Left renal pelvis (tissue), 4 donors: Measurements from ENCODE around the gene DENR. TPM values are rescaled to one million over a fixed set of nuclear protein-coding genes. Genes with fewer than 3 reads are reported as not detected.
"Not testable (repeated sequence)": the region's sequence is repeated elsewhere in the genome, so short reads cannot be mapped to it uniquely, and the experiment has no call there.

ENCODE experiments used
- DNase-seq, 4 donors: peaks; one replicate each; pipeline ENCODE4 v3.0.0-alpha.2; 2013; ENCODE audit warnings: low read depth in 4 of 4, low spot score in 3 of 4
- polyA plus RNA-seq, 4 donors: library from polyadenylated mRNA; unstranded; fragments of 120-200 nt; gene quantifications; one replicate each; pipeline ENCODE4 v1.2.1, GENCODE V29; 2013; ENCODE audit not compliant: insufficient read length in 4 of 4

DENR gene
- polyA plus RNA-seq: 10 to 100 TPM; 76.4 to 94.5 (median 93.6) TPM

- peak; percentile 92 to 94 (median 92) for DNase-seq
Measured at GRCh38 chr12:122752464-122753318, at the start of gene DENR. DENR (plus strand) TSS chr12:122752824; CDS start chr12:122753702, 878 bp downstream.

DNA sequence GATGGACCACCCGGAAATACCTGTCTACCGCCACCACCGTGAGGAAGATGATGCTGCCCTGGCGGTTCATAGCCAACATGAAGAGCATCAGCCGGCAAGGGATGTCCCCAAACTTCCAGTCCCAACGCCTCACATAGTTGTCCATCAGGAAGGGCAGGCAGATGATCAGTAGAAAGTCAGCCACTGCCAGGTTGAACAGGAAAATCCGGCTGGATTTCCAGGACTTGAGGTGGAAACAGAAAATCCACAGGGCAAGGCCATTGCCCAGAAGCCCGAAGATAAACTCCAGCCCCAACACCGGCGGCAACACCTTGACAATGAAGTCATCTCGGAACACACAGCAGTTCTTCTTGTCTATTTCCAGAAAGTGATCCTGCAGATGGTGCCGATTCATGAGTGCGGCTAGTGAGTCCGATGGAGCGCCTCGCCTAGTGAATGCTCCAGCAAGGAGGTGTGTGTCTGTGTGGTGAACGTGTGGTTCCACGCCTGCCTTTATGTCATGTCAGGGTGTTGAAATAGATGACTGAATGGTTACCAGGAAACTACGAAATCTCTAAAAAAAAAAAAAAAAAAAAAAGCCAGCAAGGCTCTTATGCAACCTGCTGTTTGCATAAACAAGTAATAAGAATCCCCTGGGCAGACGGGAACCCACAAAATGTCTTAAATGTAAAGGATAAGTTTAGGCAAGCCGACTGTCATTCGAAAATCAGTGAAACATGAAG is 49.6 kb upstream of the DENR start, which contains the start of gene HCAR2:
HCAR2 (minus strand) TSS at position 468 of the 722 bp plus-strand sequence; CDS start at position 394, 74 bp downstream.
- DNase-seq: not testable (repeated sequence)

GRCh38 chr12:122703841-122704240 is 48.8 kb upstream of the DENR start:
- DNase-seq: not testable (repeated sequence)

GRCh38 chr12:122709287-122709686 is 43.3 kb upstream of the DENR start:
- not testable (repeated sequence) for DNase-seq

- not testable (repeated sequence) for DNase-seq
Measured at GRCh38 chr12:122710341-122710740, 42.3 kb upstream of the DENR start.

DNA sequence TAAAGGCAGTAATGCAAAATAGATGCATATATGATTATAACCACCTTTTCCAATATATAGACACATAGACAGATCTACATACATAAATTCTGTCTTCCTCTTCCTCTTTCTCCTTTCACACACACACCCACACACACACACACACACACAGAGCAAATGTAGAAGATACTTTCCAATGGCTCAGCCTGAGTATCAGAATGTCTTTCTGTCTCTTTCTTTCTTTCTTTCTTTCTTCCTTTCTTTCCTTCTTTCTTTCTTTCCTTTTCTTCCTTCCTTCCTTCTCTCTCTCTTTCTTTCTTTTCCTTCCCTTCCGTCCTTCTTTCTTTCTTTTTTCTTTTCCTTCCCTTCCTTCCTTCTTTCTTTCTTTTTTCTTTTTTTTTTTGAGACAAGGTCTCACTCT is 41.4 kb upstream of the DENR start:
- DNase-seq: not testable (repeated sequence)

DNA sequence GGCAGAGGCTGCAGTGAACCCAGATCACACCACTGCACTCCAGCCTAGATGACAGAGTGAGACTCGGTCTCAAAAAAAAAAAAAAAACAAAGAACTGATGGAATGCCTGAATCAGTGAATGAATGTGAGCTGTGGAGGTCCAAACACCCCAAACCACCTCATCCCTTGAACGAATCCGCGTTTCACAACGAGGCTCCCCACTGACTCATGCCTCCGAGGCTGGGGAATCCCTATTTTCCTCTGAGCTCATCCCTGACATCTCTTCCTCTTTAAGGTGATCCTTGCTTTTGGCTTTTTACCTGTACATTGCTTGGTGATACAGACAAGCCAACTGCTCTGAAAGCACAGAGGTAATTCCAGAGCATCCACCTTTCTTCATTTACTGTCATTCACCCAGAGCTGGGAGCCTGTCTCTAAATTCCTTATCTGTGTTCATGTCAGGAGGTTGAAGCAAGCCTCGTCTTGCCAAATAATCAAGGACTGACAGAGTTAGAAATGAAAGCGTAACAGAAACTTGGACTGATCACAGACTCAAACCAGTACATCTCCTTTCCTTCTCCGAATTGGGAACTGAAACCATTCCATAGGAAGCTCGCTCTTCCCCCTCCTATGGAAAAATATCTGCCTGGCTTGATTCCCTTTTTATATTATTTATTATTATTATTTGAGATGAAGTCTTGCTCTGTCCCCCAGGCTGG is 39.0 kb upstream of the DENR start:
- DNase-seq: not testable (repeated sequence)

- DNase-seq: not testable (repeated sequence)
Measured at GRCh38 chr12:122715211-122715610, 37.4 kb upstream of the DENR start.

GRCh38 chr12:122716658-122717057 is 36.0 kb upstream of the DENR start, which contains the start of gene HCAR3:
HCAR3 (minus strand) TSS chr12:122716811; CDS start chr12:122716737, 74 bp downstream.
- not testable (repeated sequence) for DNase-seq

GRCh38 chr12:122721057-122721545 is 31.5 kb upstream of the DENR start:
- peak in 1 of 4 donors; percentile 8 for DNase-seq

DNA sequence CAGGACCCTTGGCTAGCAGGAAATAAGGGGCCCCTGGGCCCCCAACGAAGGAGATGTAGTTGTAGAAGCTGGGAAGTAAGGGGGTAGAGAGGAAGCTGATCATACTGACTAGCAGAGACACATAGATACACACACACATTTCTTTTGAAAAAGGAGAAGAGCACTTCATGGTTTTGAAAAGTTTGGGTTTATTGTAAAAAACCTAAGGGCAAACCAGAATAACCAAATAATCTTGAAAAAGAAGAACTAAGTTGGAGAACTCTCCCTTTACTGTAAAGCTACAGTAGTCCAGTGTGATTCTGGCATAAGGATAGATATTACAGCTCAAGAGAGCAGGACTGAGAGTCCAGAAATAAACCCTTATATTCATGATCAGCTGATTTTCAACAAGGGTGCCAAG is 30.2 kb upstream of the DENR start:
- no peak for DNase-seq

GRCh38 chr12:122724641-122725243 is 27.9 kb upstream of the DENR start:
- DNase-seq: no peak

DNA sequence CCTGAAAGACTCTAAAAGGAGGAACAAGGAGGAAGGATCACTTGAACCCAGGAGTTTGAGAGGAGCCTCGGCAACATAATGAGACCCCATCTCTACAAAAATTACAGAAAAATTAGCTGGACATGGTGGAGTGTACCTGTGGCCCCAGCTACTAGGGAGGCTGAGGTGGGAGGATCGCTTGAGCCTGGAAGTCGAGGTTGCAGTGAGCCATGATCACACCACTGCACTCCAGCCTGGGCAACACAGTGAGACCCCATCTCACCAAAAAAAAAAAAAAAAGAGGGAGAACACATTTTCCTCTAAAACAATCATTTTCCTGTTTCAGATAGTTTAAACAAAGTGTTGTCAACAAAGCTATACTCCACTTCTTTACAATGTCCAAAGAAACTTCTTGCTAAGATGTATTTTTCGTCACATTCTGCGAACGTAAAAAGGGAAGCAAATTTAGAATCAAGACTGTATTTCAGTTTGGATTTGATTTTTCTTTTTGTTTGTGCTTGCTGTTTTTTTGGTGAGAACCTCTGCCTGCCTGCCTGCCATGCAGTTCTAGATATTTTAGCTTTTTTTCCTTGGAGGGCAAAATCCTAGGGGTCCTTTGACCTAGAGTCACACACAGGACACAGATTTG is 27.1 kb upstream of the DENR start:
- DNase-seq: no peak

GRCh38 chr12:122726080-122726558 is 26.5 kb upstream of the DENR start:
- no peak for DNase-seq

- no peak for DNase-seq
Measured at GRCh38 chr12:122729583-122730214, 22.9 kb upstream of the DENR start.

GRCh38 chr12:122730215-122731014 is 22.2 kb upstream of the DENR start, which contains the start of gene HCAR1:
HCAR1 (minus strand) TSS chr12:122730844; CDS start chr12:122730339, 505 bp downstream.
- no peak for DNase-seq

GRCh38 chr12:122732170-122732569 is 20.5 kb upstream of the DENR start:
- DNase-seq: no peak

DNA sequence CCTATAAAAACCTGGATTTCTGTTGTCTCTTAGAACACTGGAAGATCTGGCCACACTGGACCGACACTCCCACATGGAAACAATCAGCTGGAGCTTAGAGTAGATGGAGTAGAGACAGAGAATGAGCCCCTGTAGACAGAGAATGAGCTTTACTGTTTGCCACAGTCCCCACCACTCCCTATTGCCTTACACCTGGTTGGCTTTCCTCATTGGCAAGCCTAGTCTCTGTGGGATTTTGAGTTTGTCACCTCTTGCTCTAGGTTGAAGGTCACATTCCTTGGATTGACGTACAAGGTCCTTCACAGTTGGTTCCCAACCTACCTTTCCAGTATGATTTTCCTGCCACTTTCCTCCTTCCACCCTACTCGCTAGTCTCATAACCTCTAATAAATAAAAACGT is 20.0 kb upstream of the DENR start:
- no peak for DNase-seq
